Activated T-helper 2 cell treated with anti-CD3 and anti-CD28 coated beads, Interferon-gamma antibody, Interleukin-2, Interleukin-4, amounts not matched to agents 10 μg/mL and 5 μg/mL and 100 μg/mL, durations not matched to agents 14 hours and 24 hours and 36 hours (primary cell): ENCODE measurements around the gene REEP3. TPM values are rescaled to one million over a fixed set of nuclear protein-coding genes. Genes with fewer than 3 reads are reported as not detected.
"Not testable (repeated sequence)": the region's sequence is repeated elsewhere in the genome, so short reads cannot be mapped to it uniquely, and the experiment has no call there.

Source experiments
- DNase-seq: peaks from one replicate; pipeline ENCODE4 v3.0.0; 2021; ENCODE audit warnings: low spot score
- H3K27ac Mint-ChIP-seq: one replicate; pipeline ENCODE4 v1.8.0; 2021; ENCODE audit warnings: mixed read lengths
- H3K27me3 Mint-ChIP-seq: one replicate; pipeline ENCODE4 v1.8.0; 2021; ENCODE audit warnings: low read depth, mixed read lengths
- H3K36me3 Mint-ChIP-seq: one replicate; pipeline ENCODE4 v1.8.0; 2021; ENCODE audit warnings: low read depth, mixed read lengths
- H3K4me1 Mint-ChIP-seq: one replicate; pipeline ENCODE4 v1.8.0; 2021; ENCODE audit warnings: low read depth, mixed read lengths
- H3K4me3 Mint-ChIP-seq: one replicate; pipeline ENCODE4 v1.8.0; 2021; ENCODE audit warnings: low read depth, mild to moderate bottlenecking, moderate library complexity, mixed read lengths
- H3K9me3 Mint-ChIP-seq: one replicate; pipeline ENCODE4 v1.8.0; 2021; ENCODE audit warnings: mixed read lengths
- intact Hi-C: fragments of 100-400 bp; cut with micrococcal nuclease; formaldehyde crosslinking; loops from one replicate; pipeline ENCODE4 v1.15.1; 2023
- total RNA-seq: library from RNA; stranded (reverse); gene quantifications from 2 replicates; pipeline ENCODE4 v1.2.3, GENCODE V29; 2022

Gene REEP3, protein sequence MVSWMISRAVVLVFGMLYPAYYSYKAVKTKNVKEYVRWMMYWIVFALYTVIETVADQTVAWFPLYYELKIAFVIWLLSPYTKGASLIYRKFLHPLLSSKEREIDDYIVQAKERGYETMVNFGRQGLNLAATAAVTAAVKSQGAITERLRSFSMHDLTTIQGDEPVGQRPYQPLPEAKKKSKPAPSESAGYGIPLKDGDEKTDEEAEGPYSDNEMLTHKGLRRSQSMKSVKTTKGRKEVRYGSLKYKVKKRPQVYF
- 24.6 and 24.9 TPM in 2 replicates for total RNA-seq

- DNase-seq, result peak; percentile 51
- no peaks in the 10 kb centered on the region for H3K27me3 Mint-ChIP-seq
- no peaks in the 10 kb centered on the region for H3K9me3 Mint-ChIP-seq
- intact Hi-C loops, result loop anchor here (2.0 to 5.0 kb wide), 6 partner anchors 108 to 703 kb away; partner anchors contain the start of gene EGR2
- H3K27ac Mint-ChIP-seq, result peak within 1 kb of the TSS; percentile 81
- H3K36me3 Mint-ChIP-seq, result peaks cover 21% of the 10 kb centered on the region
- peak within 1 kb of the TSS; percentile 81 for H3K4me3 Mint-ChIP-seq
- peaks cover 57% of the 10 kb centered on the region for H3K4me1 Mint-ChIP-seq
Measured at GRCh38 chr10:63520500-63521415, at the start of gene REEP3. Gene REEP3 (plus strand): TSS chr10:63521401. CDS start chr10:63521546, 145 bp downstream.

GRCh38 chr10:63474488-63474887 is 46.7 kb upstream of the REEP3 start:
- H3K36me3 Mint-ChIP-seq, result no peaks in the 10 kb centered on the region
- H3K27ac Mint-ChIP-seq, result no peak overlapping the region
- H3K9me3 Mint-ChIP-seq, result no peaks in the 10 kb centered on the region
- H3K27me3 Mint-ChIP-seq, result no peaks in the 10 kb centered on the region
- H3K4me3 Mint-ChIP-seq, result no peak overlapping the region
- H3K4me1 Mint-ChIP-seq, result peaks cover 4% of the 10 kb centered on the region
- no peak for DNase-seq
- intact Hi-C loops, result no loop called here

DNA sequence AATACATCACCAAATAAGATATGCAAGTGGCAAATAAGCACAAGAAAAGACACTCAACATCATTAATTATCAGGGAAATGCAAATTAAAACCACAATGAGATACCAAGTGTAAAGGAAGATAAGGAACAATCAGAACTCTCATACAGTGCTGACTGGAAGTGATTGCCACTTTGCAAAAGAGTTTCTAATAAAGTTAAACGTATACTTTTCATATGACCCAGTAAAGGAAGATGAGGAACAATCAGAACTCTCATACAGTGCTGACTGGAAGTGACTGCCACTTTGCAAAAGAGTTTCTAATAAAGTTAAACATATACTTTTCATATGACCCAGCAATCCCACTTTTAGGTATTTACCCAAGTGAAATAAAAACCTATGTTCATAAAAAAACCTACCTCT is 43.3 kb upstream of the REEP3 start:
- no peaks in the 10 kb centered on the region for H3K36me3 Mint-ChIP-seq
- no peak for DNase-seq
- H3K27me3 Mint-ChIP-seq, result no peaks in the 10 kb centered on the region
- H3K4me1 Mint-ChIP-seq, result peaks cover 3% of the 10 kb centered on the region
- H3K27ac Mint-ChIP-seq, result no peak overlapping the region
- intact Hi-C loops, result no loop called here
- H3K9me3 Mint-ChIP-seq, result no peaks in the 10 kb centered on the region
- H3K4me3 Mint-ChIP-seq, result no peak overlapping the region

- H3K27ac Mint-ChIP-seq, result no peak overlapping the region
- intact Hi-C loops, result no loop called here
- H3K4me3 Mint-ChIP-seq, result no peak overlapping the region
- no peaks in the 10 kb centered on the region for H3K9me3 Mint-ChIP-seq
- H3K4me1 Mint-ChIP-seq, result peaks cover 3% of the 10 kb centered on the region
- DNase-seq, result no peak
- no peaks in the 10 kb centered on the region for H3K27me3 Mint-ChIP-seq
- no peaks in the 10 kb centered on the region for H3K36me3 Mint-ChIP-seq
Measured at GRCh38 chr10:63478564-63478963, 42.6 kb upstream of the REEP3 start.

DNA sequence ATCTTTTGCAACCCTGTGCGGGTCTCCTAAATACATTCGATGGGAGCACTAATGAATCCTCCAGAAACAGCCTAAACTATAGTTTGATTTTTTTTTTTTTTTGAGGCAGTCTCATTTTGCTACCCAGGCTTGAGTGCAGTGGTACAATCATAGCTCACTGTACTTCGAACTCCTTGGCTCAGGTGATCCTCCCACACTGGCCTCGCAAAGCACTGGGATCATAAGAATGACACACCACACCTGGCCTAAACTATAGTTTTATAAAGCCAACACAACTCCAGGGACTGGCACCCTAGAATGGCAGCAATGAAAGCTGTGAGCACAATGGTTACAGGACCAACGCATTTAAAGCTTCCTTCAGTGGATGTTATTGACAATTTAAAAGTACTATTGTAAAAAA is 41.0 kb upstream of the REEP3 start:
- Mint-ChIP-seq H3K27ac (no peak overlapping the region), H3K36me3 (no peaks in the 10 kb centered on the region), H3K4me3 (no peak overlapping the region), H3K27me3 (no peaks in the 10 kb centered on the region), H3K4me1 (peaks cover 3% of the 10 kb centered on the region), H3K9me3 (no peaks in the 10 kb centered on the region)
- intact Hi-C loops, result no loop called here
- DNase-seq, result no peak

- Mint-ChIP-seq H3K36me3 (no peaks in the 10 kb centered on the region), H3K4me1 (peaks cover 3% of the 10 kb centered on the region), H3K27me3 (no peaks in the 10 kb centered on the region), H3K9me3 (no peaks in the 10 kb centered on the region), H3K27ac (no peak overlapping the region), H3K4me3 (no peak overlapping the region)
- DNase-seq, result no peak
- intact Hi-C loops, result no loop called here
Measured at GRCh38 chr10:63481815-63482421, 39.3 kb upstream of the REEP3 start.

- no peak overlapping the region for H3K4me3 Mint-ChIP-seq
- intact Hi-C loops, result no loop called here
- DNase-seq, result no peak
- H3K27ac Mint-ChIP-seq, result no peak overlapping the region
- H3K4me1 Mint-ChIP-seq, result peaks cover 3% of the 10 kb centered on the region
- H3K9me3 Mint-ChIP-seq, result no peaks in the 10 kb centered on the region
- no peaks in the 10 kb centered on the region for H3K36me3 Mint-ChIP-seq
- H3K27me3 Mint-ChIP-seq, result no peaks in the 10 kb centered on the region
Measured at GRCh38 chr10:63483983-63484382, 37.2 kb upstream of the REEP3 start.

DNA sequence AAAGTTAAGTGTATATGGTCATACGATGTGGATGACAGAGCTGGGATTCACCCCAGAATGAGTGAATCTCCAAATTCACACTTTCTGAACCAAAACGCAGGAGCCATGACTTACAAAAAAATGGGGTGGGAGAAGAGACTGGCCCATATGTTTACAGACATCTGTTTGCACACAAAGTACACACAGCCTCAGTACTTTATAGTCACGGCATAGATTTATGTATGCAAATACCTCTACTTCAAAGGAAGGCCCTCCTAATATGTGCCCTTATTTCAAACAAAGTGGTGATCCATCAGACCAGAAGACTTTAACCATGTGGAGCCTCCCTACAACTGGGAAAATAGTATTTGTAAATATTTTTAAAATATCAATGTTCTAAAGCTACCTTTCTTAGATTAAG is 33.2 kb upstream of the REEP3 start:
- no peak overlapping the region for H3K27ac Mint-ChIP-seq
- no peaks in the 10 kb centered on the region for H3K9me3 Mint-ChIP-seq
- no peaks in the 10 kb centered on the region for H3K36me3 Mint-ChIP-seq
- H3K4me3 Mint-ChIP-seq, result no peak overlapping the region
- H3K4me1 Mint-ChIP-seq, result peaks cover 2% of the 10 kb centered on the region
- no peaks in the 10 kb centered on the region for H3K27me3 Mint-ChIP-seq
- intact Hi-C loops, result no loop called here
- no peak for DNase-seq

DNA sequence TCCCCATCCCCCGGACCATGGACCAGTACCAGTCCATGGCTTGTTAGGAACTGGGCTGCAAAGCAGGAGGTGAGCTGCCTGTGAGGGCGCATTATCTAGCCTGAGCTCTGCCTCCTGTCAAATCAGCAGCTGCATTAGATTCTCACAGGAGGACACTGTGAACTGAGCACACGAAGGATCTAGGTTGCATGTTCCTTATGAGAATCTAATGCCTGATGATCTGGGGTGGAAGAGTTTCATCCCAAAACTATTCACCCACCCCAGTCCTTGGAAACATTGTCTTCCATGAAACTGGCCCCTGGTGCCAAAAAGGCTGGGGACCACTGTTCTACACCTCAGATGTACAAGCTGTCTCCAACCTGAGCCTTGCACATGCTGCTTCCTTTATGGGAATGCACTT is 31.4 kb upstream of the REEP3 start:
- Mint-ChIP-seq H3K27ac (no peak overlapping the region), H3K4me3 (no peak overlapping the region), H3K9me3 (no peaks in the 10 kb centered on the region), H3K36me3 (no peaks in the 10 kb centered on the region), H3K4me1 (peaks cover 2% of the 10 kb centered on the region), H3K27me3 (no peaks in the 10 kb centered on the region)
- DNase-seq, result no peak
- intact Hi-C loops, result no loop called here

DNA sequence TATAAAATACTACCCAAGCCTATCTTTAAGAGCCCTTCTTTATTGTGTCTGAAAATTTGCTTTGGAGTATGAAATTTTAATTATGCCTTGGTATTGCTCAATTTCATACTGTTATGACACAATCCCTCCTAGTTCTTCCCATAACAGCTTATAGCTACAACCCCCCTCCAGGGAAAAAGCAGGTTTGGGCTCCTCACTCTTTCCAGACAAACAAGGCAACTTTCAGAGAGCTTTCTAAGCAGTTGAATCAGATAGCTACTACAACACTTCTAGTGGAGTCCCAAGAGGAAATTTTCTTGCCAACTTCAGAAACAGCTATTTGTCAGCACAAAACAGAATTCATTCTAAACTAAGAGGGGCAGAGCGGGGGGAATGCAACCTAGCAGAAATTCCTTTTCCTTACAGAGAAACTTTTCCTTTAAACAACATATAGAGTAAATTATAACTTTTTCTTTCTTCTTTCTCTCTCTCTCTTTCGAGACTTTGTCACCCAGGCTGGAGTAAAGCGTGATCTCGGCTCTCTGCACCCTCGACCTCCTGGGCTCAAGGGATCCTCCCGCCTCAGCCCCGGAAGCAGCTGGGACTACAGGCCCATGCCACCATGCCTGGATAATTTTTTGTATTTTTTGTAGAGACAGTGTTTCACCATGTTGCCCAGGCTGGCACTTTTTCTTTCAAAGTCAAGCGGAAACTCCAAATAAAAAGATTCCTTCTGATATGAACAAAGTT is 29.4 kb upstream of the REEP3 start:
- Mint-ChIP-seq H3K27me3 (no peaks in the 10 kb centered on the region), H3K4me3 (no peak overlapping the region), H3K9me3 (no peaks in the 10 kb centered on the region), H3K4me1 (peaks cover 2% of the 10 kb centered on the region), H3K36me3 (no peaks in the 10 kb centered on the region), H3K27ac (no peak overlapping the region)
- intact Hi-C loops, result no loop called here
- DNase-seq, result no peak

- H3K27ac Mint-ChIP-seq, H3K4me3 Mint-ChIP-seq, H3K4me1 Mint-ChIP-seq, H3K27me3 Mint-ChIP-seq, intact Hi-C loops, H3K9me3 Mint-ChIP-seq, DNase-seq, H3K36me3 Mint-ChIP-seq: not testable (repeated sequence)
Measured at GRCh38 chr10:63492317-63492690, 28.9 kb upstream of the REEP3 start.

DNA sequence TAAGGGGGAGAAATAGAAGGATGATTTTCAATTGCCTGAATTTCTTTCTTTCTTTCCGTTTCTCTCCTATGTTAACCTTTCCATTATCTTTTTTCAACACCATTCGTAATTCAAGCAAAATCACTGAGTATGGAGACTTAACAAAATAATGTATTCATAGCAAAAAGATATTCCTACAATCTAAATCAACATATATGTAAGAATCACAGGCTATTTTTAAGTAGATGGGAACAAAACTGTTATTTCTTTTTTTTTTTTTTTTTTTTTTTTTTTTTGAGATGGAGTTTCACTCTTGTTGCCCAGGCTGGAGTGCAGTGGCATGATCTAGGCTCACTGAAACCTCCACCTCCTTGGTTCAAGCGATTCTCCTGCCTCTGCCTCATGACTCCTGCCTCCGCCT is 28.2 kb upstream of the REEP3 start:
- intact Hi-C loops, result no loop called here
- Mint-ChIP-seq H3K36me3 (no peaks in the 10 kb centered on the region), H3K27ac (no peak overlapping the region), H3K4me1 (peaks cover 2% of the 10 kb centered on the region), H3K27me3 (no peaks in the 10 kb centered on the region), H3K9me3 (no peaks in the 10 kb centered on the region), H3K4me3 (no peak overlapping the region)
- no peak for DNase-seq
